Measurements from ENCODE around the gene CRIP2.

GRCh38 chr14:105452963-105453362 lies 21.7 kb upstream of the CRIP2 start:
- TF ChIP-seq POLR2AphosphoS5 (IDR thresholded peaks at IDR 0.05) (peak in 1 of 3 donors; percentile 10), CTCF (IDR thresholded peaks at IDR 0.05) (no peak), POLR2A (IDR thresholded peaks at IDR 0.05) (no peak)
